ENCODE data around the gene DLGAP4.
A peak's percentile ranks its signal among the peaks of the same experiment; 100 is the strongest.
"Not testable (repeated sequence)": the region's sequence is repeated elsewhere in the genome, so short reads cannot be mapped to it uniquely, and the experiment has no call there.

The DLGAP4 gene

GRCh38 chr20:36374995-36375394, 68.9 kb downstream of the DLGAP4 start:
- H3K27me3 ChIP-seq (ENCODE audit: control insufficient read depth, insufficient read depth, low read length) = no peaks in the 10 kb centered on the region
- no peaks in the 10 kb centered on the region for H3K9me3 ChIP-seq (ENCODE audit: control insufficient read depth, insufficient read depth, low read depth, low read length)
- H3K36me3 ChIP-seq (ENCODE audit: control insufficient read depth, insufficient read depth, low read length) = no peaks in the 10 kb centered on the region
- H3K4me3 ChIP-seq (ENCODE audit: low read depth, low read length) = no peak overlapping the region
- no peaks in the 10 kb centered on the region for H3K4me1 ChIP-seq (ENCODE audit: control insufficient read depth, insufficient read depth, low read length)
- no peak overlapping the region for H3K27ac ChIP-seq (ENCODE audit: low read depth, low read length)
- no peak overlapping the region for H3K9ac ChIP-seq (ENCODE audit: low read length)

GRCh38 chr20:36377348-36378326, 71.5 kb downstream of the DLGAP4 start:
- no peak overlapping the region for H3K4me3 ChIP-seq (ENCODE audit: low read depth, low read length)
- no peak overlapping the region for H3K9ac ChIP-seq (ENCODE audit: low read length)
- H3K4me1 ChIP-seq (ENCODE audit: control insufficient read depth, insufficient read depth, low read length) = no peaks in the 10 kb centered on the region
- no peaks in the 10 kb centered on the region for H3K27me3 ChIP-seq (ENCODE audit: control insufficient read depth, insufficient read depth, low read length)
- no peaks in the 10 kb centered on the region for H3K9me3 ChIP-seq (ENCODE audit: control insufficient read depth, insufficient read depth, low read depth, low read length)
- no peak overlapping the region for H3K27ac ChIP-seq (ENCODE audit: low read depth, low read length)
- no peaks in the 10 kb centered on the region for H3K36me3 ChIP-seq (ENCODE audit: control insufficient read depth, insufficient read depth, low read length)

GRCh38 chr20:36378686-36379085, 72.5 kb downstream of the DLGAP4 start:
- Histone ChIP-seq H3K36me3 (ENCODE audit: control insufficient read depth, insufficient read depth, low read length) (no peaks in the 10 kb centered on the region), H3K9me3 (ENCODE audit: control insufficient read depth, insufficient read depth, low read depth, low read length) (no peaks in the 10 kb centered on the region), H3K27me3 (ENCODE audit: control insufficient read depth, insufficient read depth, low read length) (no peaks in the 10 kb centered on the region), H3K4me1 (ENCODE audit: control insufficient read depth, insufficient read depth, low read length) (no peaks in the 10 kb centered on the region), H3K9ac (ENCODE audit: low read length) (no peak overlapping the region), H3K4me3 (ENCODE audit: low read depth, low read length) (no peak overlapping the region), H3K27ac (ENCODE audit: low read depth, low read length) (no peak overlapping the region)

- not testable (repeated sequence) for H3K27ac ChIP-seq (ENCODE audit: low read depth, low read length); H3K9me3 ChIP-seq (ENCODE audit: control insufficient read depth, insufficient read depth, low read depth, low read length); H3K4me1 ChIP-seq (ENCODE audit: control insufficient read depth, insufficient read depth, low read length); H3K36me3 ChIP-seq (ENCODE audit: control insufficient read depth, insufficient read depth, low read length); H3K27me3 ChIP-seq (ENCODE audit: control insufficient read depth, insufficient read depth, low read length); H3K4me3 ChIP-seq (ENCODE audit: low read depth, low read length); H3K9ac ChIP-seq (ENCODE audit: low read length)
Observed at GRCh38 chr20:36379914-36380313, 73.8 kb downstream of the DLGAP4 start.

GRCh38 chr20:36384022-36384619, 78.0 kb downstream of the DLGAP4 start:
- Histone ChIP-seq H3K27ac (ENCODE audit: low read depth, low read length) (no peak overlapping the region), H3K4me3 (ENCODE audit: low read depth, low read length) (no peak overlapping the region), H3K27me3 (ENCODE audit: control insufficient read depth, insufficient read depth, low read length) (no peaks in the 10 kb centered on the region), H3K9ac (ENCODE audit: low read length) (no peak overlapping the region), H3K9me3 (ENCODE audit: control insufficient read depth, insufficient read depth, low read depth, low read length) (no peaks in the 10 kb centered on the region), H3K36me3 (ENCODE audit: control insufficient read depth, insufficient read depth, low read length) (no peaks in the 10 kb centered on the region), H3K4me1 (ENCODE audit: control insufficient read depth, insufficient read depth, low read length) (no peaks in the 10 kb centered on the region)

- Histone ChIP-seq H3K27me3 (ENCODE audit: control insufficient read depth, insufficient read depth, low read length) (no peaks in the 10 kb centered on the region), H3K36me3 (ENCODE audit: control insufficient read depth, insufficient read depth, low read length) (no peaks in the 10 kb centered on the region)
Observed at GRCh38 chr20:36385503-36385902, 79.4 kb downstream of the DLGAP4 start.

GRCh38 chr20:36386236-36386635, 80.1 kb downstream of the DLGAP4 start:
- H3K36me3 ChIP-seq (ENCODE audit: control insufficient read depth, insufficient read depth, low read length) = no peaks in the 10 kb centered on the region
- H3K27ac ChIP-seq (ENCODE audit: low read depth, low read length) = no peak overlapping the region
- no peaks in the 10 kb centered on the region for H3K9me3 ChIP-seq (ENCODE audit: control insufficient read depth, insufficient read depth, low read depth, low read length)
- H3K4me3 ChIP-seq (ENCODE audit: low read depth, low read length) = no peak overlapping the region
- peaks cover 11% of the 10 kb centered on the region for H3K4me1 ChIP-seq (ENCODE audit: control insufficient read depth, insufficient read depth, low read length)
- H3K9ac ChIP-seq (ENCODE audit: low read length) = no peak overlapping the region
- no peaks in the 10 kb centered on the region for H3K27me3 ChIP-seq (ENCODE audit: control insufficient read depth, insufficient read depth, low read length)

More at GRCh38 chr20:36385503-36385902, 79.4 kb downstream of the DLGAP4 start:
- Histone ChIP-seq H3K9ac (ENCODE audit: low read length) (no peak overlapping the region), H3K27ac (ENCODE audit: low read depth, low read length) (no peak overlapping the region), H3K4me1 (ENCODE audit: control insufficient read depth, insufficient read depth, low read length) (peaks cover 4% of the 10 kb centered on the region), H3K4me3 (ENCODE audit: low read depth, low read length) (no peak overlapping the region), H3K9me3 (ENCODE audit: control insufficient read depth, insufficient read depth, low read depth, low read length) (no peaks in the 10 kb centered on the region)

- no peak overlapping the region for H3K9ac ChIP-seq (ENCODE audit: low read length)
- H3K4me3 ChIP-seq (ENCODE audit: low read depth, low read length) = no peak overlapping the region
- no peaks in the 10 kb centered on the region for H3K36me3 ChIP-seq (ENCODE audit: control insufficient read depth, insufficient read depth, low read length)
- no peaks in the 10 kb centered on the region for H3K9me3 ChIP-seq (ENCODE audit: control insufficient read depth, insufficient read depth, low read depth, low read length)
- no peak overlapping the region for H3K27ac ChIP-seq (ENCODE audit: low read depth, low read length)
- no peaks in the 10 kb centered on the region for H3K27me3 ChIP-seq (ENCODE audit: control insufficient read depth, insufficient read depth, low read length)
- H3K4me1 ChIP-seq (ENCODE audit: control insufficient read depth, insufficient read depth, low read length) = peaks cover 21% of the 10 kb centered on the region
Observed at GRCh38 chr20:36390269-36390668, 84.1 kb downstream of the DLGAP4 start.

GRCh38 chr20:36390719-36391415, 84.7 kb downstream of the DLGAP4 start:
- H3K9me3 ChIP-seq (ENCODE audit: control insufficient read depth, insufficient read depth, low read depth, low read length) = no peaks in the 10 kb centered on the region
- H3K27ac ChIP-seq (ENCODE audit: low read depth, low read length) = peak overlapping the region; percentile 64; the same call in 1 of the 2 replicates
- peak overlapping the region; percentile 42 for H3K9ac ChIP-seq (ENCODE audit: low read length)
- H3K4me3 ChIP-seq (ENCODE audit: low read depth, low read length) = peak overlapping the region; percentile 24; the same call in 1 of the 2 replicates
- H3K4me1 ChIP-seq (ENCODE audit: control insufficient read depth, insufficient read depth, low read length) = peaks cover 21% of the 10 kb centered on the region
- no peaks in the 10 kb centered on the region for H3K36me3 ChIP-seq (ENCODE audit: control insufficient read depth, insufficient read depth, low read length)
- H3K27me3 ChIP-seq (ENCODE audit: control insufficient read depth, insufficient read depth, low read length) = no peaks in the 10 kb centered on the region

GRCh38 chr20:36391456-36391855, 85.3 kb downstream of the DLGAP4 start:
- Histone ChIP-seq H3K9ac (ENCODE audit: low read length) (peak overlapping the region; percentile 42), H3K27me3 (ENCODE audit: control insufficient read depth, insufficient read depth, low read length) (no peaks in the 10 kb centered on the region), H3K9me3 (ENCODE audit: control insufficient read depth, insufficient read depth, low read depth, low read length) (no peaks in the 10 kb centered on the region), H3K36me3 (ENCODE audit: control insufficient read depth, insufficient read depth, low read length) (no peaks in the 10 kb centered on the region), H3K27ac (ENCODE audit: low read depth, low read length) (peak overlapping the region; percentile 64; the same call in 1 of the 2 replicates), H3K4me3 (ENCODE audit: low read depth, low read length) (peak overlapping the region; percentile 24; the same call in 1 of the 2 replicates), H3K4me1 (ENCODE audit: control insufficient read depth, insufficient read depth, low read length) (peaks cover 21% of the 10 kb centered on the region)

All from HUES6 (cell line).